ENCODE measurements around the gene ABI3BP.
A peak's percentile ranks its signal among the peaks of the same experiment; 100 is the strongest.

Gene ABI3BP

DNA sequence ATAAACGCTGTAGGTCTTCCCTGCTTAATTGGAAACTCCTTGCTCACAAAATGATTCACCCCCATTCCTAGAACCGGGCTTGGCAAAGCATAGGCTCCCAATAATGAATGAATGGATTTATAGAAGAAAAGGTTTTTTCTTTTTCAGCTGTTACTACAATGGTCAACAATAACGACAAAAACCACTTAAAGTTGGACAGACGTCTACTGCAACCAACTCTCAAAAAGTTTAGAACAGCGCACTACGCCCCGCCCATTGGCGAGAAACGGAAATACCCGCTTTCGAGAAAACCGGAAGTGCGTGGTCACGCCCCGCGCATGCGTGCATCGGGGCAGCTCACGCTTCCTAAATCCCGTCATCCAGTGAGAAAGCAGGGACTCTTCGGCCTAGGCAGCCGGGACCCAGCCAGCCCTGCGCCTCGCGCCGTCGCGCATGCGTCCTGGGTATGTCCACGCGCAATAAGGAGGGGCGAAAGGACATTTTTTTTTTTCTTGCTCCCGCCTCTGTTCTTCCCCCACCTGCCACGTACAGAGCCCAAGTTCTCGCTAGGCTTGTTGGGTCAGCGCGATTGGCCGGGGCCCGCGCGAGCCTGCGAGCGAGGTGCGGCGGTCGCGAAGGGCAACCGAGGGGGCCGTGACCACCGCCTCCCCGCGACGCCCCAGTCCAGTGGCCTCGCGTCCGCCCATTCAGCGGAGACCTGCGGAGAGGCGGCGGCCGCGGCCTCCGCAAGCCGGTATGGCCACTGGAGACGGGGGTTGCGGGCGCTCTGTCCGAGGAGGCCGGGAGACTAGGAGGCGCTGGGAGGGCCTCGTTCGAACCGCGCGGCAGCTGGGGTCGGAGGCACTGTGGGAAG lies 284.0 kb downstream of the ABI3BP start, which contains the start of gene TFG:
Gene TFG, plus strand, starts transcription at position 506 of the 853 bp plus-strand sequence. CDS start 4,192 bp downstream, outside the sequence.
- no peaks in the 10 kb centered on the region for H3K27me3 ChIP-seq (ENCODE audit: insufficient read depth, low read length)
- TF ChIP-seq, protein P1, sequence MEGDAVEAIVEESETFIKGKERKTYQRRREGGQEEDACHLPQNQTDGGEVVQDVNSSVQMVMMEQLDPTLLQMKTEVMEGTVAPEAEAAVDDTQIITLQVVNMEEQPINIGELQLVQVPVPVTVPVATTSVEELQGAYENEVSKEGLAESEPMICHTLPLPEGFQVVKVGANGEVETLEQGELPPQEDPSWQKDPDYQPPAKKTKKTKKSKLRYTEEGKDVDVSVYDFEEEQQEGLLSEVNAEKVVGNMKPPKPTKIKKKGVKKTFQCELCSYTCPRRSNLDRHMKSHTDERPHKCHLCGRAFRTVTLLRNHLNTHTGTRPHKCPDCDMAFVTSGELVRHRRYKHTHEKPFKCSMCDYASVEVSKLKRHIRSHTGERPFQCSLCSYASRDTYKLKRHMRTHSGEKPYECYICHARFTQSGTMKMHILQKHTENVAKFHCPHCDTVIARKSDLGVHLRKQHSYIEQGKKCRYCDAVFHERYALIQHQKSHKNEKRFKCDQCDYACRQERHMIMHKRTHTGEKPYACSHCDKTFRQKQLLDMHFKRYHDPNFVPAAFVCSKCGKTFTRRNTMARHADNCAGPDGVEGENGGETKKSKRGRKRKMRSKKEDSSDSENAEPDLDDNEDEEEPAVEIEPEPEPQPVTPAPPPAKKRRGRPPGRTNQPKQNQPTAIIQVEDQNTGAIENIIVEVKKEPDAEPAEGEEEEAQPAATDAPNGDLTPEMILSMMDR (IDR thresholded peaks at IDR 0.05; ENCODE audit: low read length): no peak
- TF ChIP-seq EZH2 (IDR thresholded peaks at IDR 0.05; ENCODE audit: borderline replicate concordance, low read length): no peak
- peak within 1 kb of the TSS; percentile 82 for H3K4me3 ChIP-seq (ENCODE audit: low read depth, low read length, poor library complexity, severe bottlenecking)
- H3K9me2 ChIP-seq (ENCODE audit: low read depth, low read length): no peaks in the 10 kb centered on the region
- no peaks in the 10 kb centered on the region for H4K20me1 ChIP-seq (ENCODE audit: insufficient read depth, low read length)
- H3K79me2 ChIP-seq (ENCODE audit: insufficient read depth, low read length): peaks cover 38% of the 10 kb centered on the region
- H3F3A ChIP-seq (ENCODE audit: insufficient read depth, low read length): no peaks in the 10 kb centered on the region
- peaks cover 14% of the 10 kb centered on the region for H3K4me1 ChIP-seq (ENCODE audit: insufficient read depth, low read length, severe bottlenecking)
- H3K4me2 ChIP-seq (ENCODE audit: low read length): peak within 1 kb of the TSS; percentile 79
- peaks cover 9% of the 10 kb centered on the region for H3K36me3 ChIP-seq (ENCODE audit: insufficient read depth, low read length)
- no peaks in the 10 kb centered on the region for H3K9me3 ChIP-seq (ENCODE audit: low read length)
- H3K9ac ChIP-seq (ENCODE audit: low read length): peak within 1 kb of the TSS; percentile 86
- peak within 1 kb of the TSS; percentile 72; the same call in 1 of the 2 replicates for H2AFZ ChIP-seq (ENCODE audit: low read length)
- peak within 1 kb of the TSS; percentile 59 for H3K27ac ChIP-seq (ENCODE audit: low read depth, low read length, poor library complexity, severe bottlenecking)

DNA sequence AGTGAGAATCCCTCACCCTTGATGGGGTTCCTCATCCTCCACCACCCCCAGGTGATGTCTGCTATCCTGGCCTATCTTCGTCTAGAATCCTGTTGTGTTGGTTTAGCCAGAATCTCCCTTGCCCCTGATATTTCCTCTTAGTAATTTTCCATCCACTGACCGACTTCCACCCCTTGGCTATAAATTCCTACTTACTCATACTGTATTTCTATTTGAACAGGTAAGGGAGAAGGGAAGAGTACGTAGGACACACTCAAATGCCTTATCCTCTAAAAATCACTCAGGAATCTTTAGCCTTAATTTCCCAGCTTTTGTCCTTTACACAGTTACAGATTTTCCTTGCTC lies 284.6 kb downstream of the ABI3BP start:
- Histone ChIP-seq H3K9ac (ENCODE audit: low read length) (no peak overlapping the region; the same call in 1 of the 2 replicates), H3F3A (ENCODE audit: insufficient read depth, low read length) (no peaks in the 10 kb centered on the region), H3K36me3 (ENCODE audit: insufficient read depth, low read length) (peaks cover 3% of the 10 kb centered on the region; the same call in 1 of the 2 replicates), H3K27me3 (ENCODE audit: insufficient read depth, low read length) (no peaks in the 10 kb centered on the region), H3K4me3 (ENCODE audit: low read depth, low read length, poor library complexity, severe bottlenecking) (peak overlapping the region; percentile 82), H4K20me1 (ENCODE audit: insufficient read depth, low read length) (no peaks in the 10 kb centered on the region), H3K4me1 (ENCODE audit: insufficient read depth, low read length, severe bottlenecking) (peaks cover 14% of the 10 kb centered on the region), H3K27ac (ENCODE audit: low read depth, low read length, poor library complexity, severe bottlenecking) (no peak overlapping the region), H3K9me3 (ENCODE audit: low read length) (no peaks in the 10 kb centered on the region), H3K4me2 (ENCODE audit: low read length) (peak overlapping the region; percentile 58), H2AFZ (ENCODE audit: low read length) (0 out of 2 replicates have a peak overlapping the region, but pooled peaks have one; percentile 17), H3K9me2 (ENCODE audit: low read depth, low read length) (no peaks in the 10 kb centered on the region), H3K79me2 (ENCODE audit: insufficient read depth, low read length) (peaks cover 38% of the 10 kb centered on the region)
- TF ChIP-seq, protein P1 (IDR thresholded peaks at IDR 0.05; ENCODE audit: low read length): no peak
- TF ChIP-seq EZH2 (IDR thresholded peaks at IDR 0.05; ENCODE audit: borderline replicate concordance, low read length): no peak

DNA sequence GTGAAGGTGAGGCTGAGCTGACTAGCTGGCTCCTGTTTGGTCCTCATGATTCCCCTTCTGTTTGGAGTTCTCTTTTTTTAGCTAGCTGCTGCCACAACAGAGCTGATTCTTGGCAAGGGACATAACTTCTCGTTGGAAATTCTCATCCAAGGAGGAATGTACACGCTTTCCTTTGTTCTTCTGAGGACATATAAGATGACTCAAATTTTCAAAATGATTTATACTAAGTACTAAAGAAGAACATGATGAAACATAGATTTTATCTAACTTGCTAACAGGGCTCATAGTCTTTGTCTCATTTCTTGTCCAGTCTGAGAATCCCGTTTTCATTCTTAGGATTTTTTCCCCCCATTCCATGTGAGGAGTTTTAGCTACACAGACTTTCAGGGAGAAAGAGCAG lies 286.9 kb downstream of the ABI3BP start:
- Histone ChIP-seq H3K27me3 (ENCODE audit: insufficient read depth, low read length) (no peaks in the 10 kb centered on the region), H3K36me3 (ENCODE audit: insufficient read depth, low read length) (no peaks in the 10 kb centered on the region), H3K4me2 (ENCODE audit: low read length) (no peak overlapping the region), H4K20me1 (ENCODE audit: insufficient read depth, low read length) (no peaks in the 10 kb centered on the region), H3K9me2 (ENCODE audit: low read depth, low read length) (no peaks in the 10 kb centered on the region), H3F3A (ENCODE audit: insufficient read depth, low read length) (no peaks in the 10 kb centered on the region), H2AFZ (ENCODE audit: low read length) (no peak overlapping the region), H3K4me1 (ENCODE audit: insufficient read depth, low read length, severe bottlenecking) (peaks cover 14% of the 10 kb centered on the region), H3K9ac (ENCODE audit: low read length) (no peak overlapping the region), H3K4me3 (ENCODE audit: low read depth, low read length, poor library complexity, severe bottlenecking) (no peak overlapping the region), H3K9me3 (ENCODE audit: low read length) (no peaks in the 10 kb centered on the region), H3K27ac (ENCODE audit: low read depth, low read length, poor library complexity, severe bottlenecking) (no peak overlapping the region), H3K79me2 (ENCODE audit: insufficient read depth, low read length) (peaks cover 15% of the 10 kb centered on the region)
- TF ChIP-seq, protein P1 (IDR thresholded peaks at IDR 0.05; ENCODE audit: low read length): no peak
- no peak for TF ChIP-seq EZH2 (IDR thresholded peaks at IDR 0.05; ENCODE audit: borderline replicate concordance, low read length)

Data from OCI-LY1 (cell line).